K562 (cell line): Measurements from ENCODE around the gene FOXL3. TPM values are rescaled to one million over a fixed set of nuclear protein-coding genes. Genes with fewer than 3 reads are reported as not detected.

Experiments used
- ATAC-seq: fragments of 200-7000 bp; cut with Tn5 transposase; 3 replicates; pipeline ENCODE4 v1.9.1; 2020; ENCODE audit warnings: moderate library complexity
- BruUV-seq: library from RNA; stranded (reverse); fragments of 400-500 nt; replicated peaks from 2 replicates; lab custom pipeline; 2021; lab: Mats Ljungman, UMichigan
- CTCF ChIA-PET: fragments of 300-600 bp; formaldehyde crosslinking; extraction: SDS; loops from one replicate; lab custom pipeline; 2021; ENCODE audit warnings: low intra/inter-chr PET ratio; lab: Yijun Ruan, JAX
- POLR2A ChIA-PET: fragments of 300-600, 350-650 bp; sonication (Branson Sonifier 250); formaldehyde crosslinking; extraction: SDS; loops from one replicate; lab custom pipeline; 2021; ENCODE audit warnings: antibody characterized with exemption, inconsistent platforms; lab: Yijun Ruan, JAX
- DNase-seq, 4 experiments: peaks; one replicate each; pipeline versions ENCODE4 v3.0.0 to v3.0.0-alpha.2; 2011 to 2018; ENCODE audit warnings: low spot score in 3 of 4, mixed read lengths in 3 of 4; ENCODE audit errors: extremely low read depth in 1 of 4
- FAIRE-seq: peaks from 2 replicates; lab custom pipeline; 2011; peaks lifted over from hg19 to GRCh38; lab: Jason Lieb, UNC
- H2AFZ ChIP-seq: 2 replicates; pipeline ENCODE4 v1.6.0; 2011; ENCODE audit warnings: low read depth, low read length, control low read depth, inconsistent platforms
- H3K27ac ChIP-seq: fragments of 200-600 bp; 3 replicates; pipeline ENCODE4 v1.8.0; 2011; ENCODE audit warnings: low read depth, mild to moderate bottlenecking, control low read depth, inconsistent platforms, low read length, moderate library complexity, mixed read lengths; ENCODE audit errors: extremely low read depth
- H3K27me3 ChIP-seq, 2 experiments: fragments of 300-600 bp in 1 of 2; 2 replicates in 1 of 2; 3 replicates in 1 of 2; pipeline versions ENCODE4 v1.6.0 to v1.8.0; 2011; ENCODE audit warnings: inconsistent platforms in 2 of 2, low read length in 2 of 2, mild to moderate bottlenecking in 1 of 2, mixed read lengths in 1 of 2, moderate library complexity in 1 of 2; ENCODE audit not compliant: control insufficient read depth in 2 of 2, insufficient read depth in 2 of 2
- H3K36me3 ChIP-seq: fragments of 300-600 bp; 3 replicates; pipeline ENCODE4 v1.8.0; 2011; ENCODE audit warnings: mild to moderate bottlenecking, low read length, inconsistent platforms; ENCODE audit not compliant: control insufficient read depth, insufficient read depth
- H3K4me1 ChIP-seq, 2 experiments: fragments of 200-600 bp in 1 of 2; replicated peaks in 1 of 2; 2 replicates in 1 of 2; 3 replicates in 1 of 2; pipeline versions ENCODE4 v1.5.1 to v1.8.0; 2011; ENCODE audit warnings: inconsistent platforms in 2 of 2, low read length in 2 of 2, mild to moderate bottlenecking in 1 of 2, mixed read lengths in 1 of 2, moderate library complexity in 1 of 2; ENCODE audit not compliant: control insufficient read depth in 2 of 2, insufficient read depth in 2 of 2
- H3K4me2 ChIP-seq: 2 replicates; pipeline ENCODE4 v1.6.1; 2011; ENCODE audit warnings: low read length, control low read depth, inconsistent platforms, mixed read lengths; ENCODE audit not compliant: insufficient read depth
- H3K4me3 ChIP-seq: fragments of 200-600 bp; sonication (generic), shearing (Covaris generic); 2 replicates; pipeline ENCODE4 v1.5.1; 2016; ENCODE audit warnings: control low read depth, inconsistent platforms
- H3K79me2 ChIP-seq: fragments of 200-600 bp; 3 replicates; pipeline ENCODE4 v1.8.0; 2011; ENCODE audit warnings: low read length, inconsistent platforms; ENCODE audit not compliant: control insufficient read depth, insufficient read depth
- H3K9ac ChIP-seq, 2 experiments: 2 replicates each; pipeline versions ENCODE4 v1.6.0 to v1.6.1; 2011; ENCODE audit warnings: low read depth in 2 of 2, low read length in 2 of 2, control low read depth in 1 of 2, inconsistent platforms in 1 of 2, mild to moderate bottlenecking in 1 of 2, mixed read lengths in 1 of 2; ENCODE audit not compliant: insufficient read depth in 1 of 2
- H3K9me1 ChIP-seq: one replicate; pipeline ENCODE4 v1.6.0; 2011; ENCODE audit warnings: inconsistent platforms, mild to moderate bottlenecking, low read length, moderate library complexity; ENCODE audit not compliant: control insufficient read depth, insufficient read depth
- H3K9me3 ChIP-seq: replicated peaks from 2 replicates; pipeline ENCODE4 v1.5.1; 2011; ENCODE audit warnings: low read depth, low read length, inconsistent platforms; ENCODE audit not compliant: control insufficient read depth, insufficient read depth
- H4K20me1 ChIP-seq: replicated peaks from 2 replicates; pipeline ENCODE4 v1.6.1; 2011; ENCODE audit warnings: low read length, inconsistent platforms, mixed read lengths; ENCODE audit not compliant: control insufficient read depth, insufficient read depth
- ATF2 ChIP-seq: sonication (generic); formaldehyde crosslinking; IDR thresholded peaks from 2 replicates; pipeline ENCODE4 v1.8.1; 2022; ENCODE audit warnings: missing genetic modification reagents
- CSDE1 ChIP-seq, 2 experiments: fragments of 450-650 bp; IDR thresholded peaks; 2 replicates each; pipeline ENCODE4 v1.6.1; 2016; ENCODE audit warnings: mild to moderate bottlenecking in 1 of 2
- E2F6 ChIP-seq, 2 experiments: IDR thresholded peaks; 2 replicates each; pipeline ENCODE4 v1.6.1; 2011; ENCODE audit warnings: borderline replicate concordance in 1 of 2, control low read depth in 1 of 2, low read depth in 1 of 2, low read length in 1 of 2, mild to moderate bottlenecking in 1 of 2, mixed read lengths in 1 of 2, moderate library complexity in 1 of 2; ENCODE audit not compliant: insufficient read depth in 1 of 2, insufficient read length in 1 of 2, poor library complexity in 1 of 2, severe bottlenecking in 1 of 2; ENCODE audit errors: extremely low read depth in 1 of 2
- KAT7 ChIP-seq: sonication (generic); formaldehyde crosslinking; IDR thresholded peaks from 2 replicates; pipeline ENCODE4 v1.8.0; 2022; ENCODE audit warnings: missing genetic modification reagents, mild to moderate bottlenecking, borderline replicate concordance
- POLR2G ChIP-seq: fragments of 200-400 bp; formaldehyde crosslinking; IDR thresholded peaks from 2 replicates; pipeline ENCODE4 v1.6.1; 2017; ENCODE audit warnings: low read depth, mild to moderate bottlenecking, antibody characterized with exemption, low read length, moderate library complexity
- PRPF4 ChIP-seq: fragments of 200-400 bp; formaldehyde crosslinking; IDR thresholded peaks from one replicate; pipeline ENCODE4 v1.6.1; 2017; ENCODE audit warnings: low read length, low read depth, mild to moderate bottlenecking; ENCODE audit not compliant: insufficient read depth, poor library complexity, severe bottlenecking
- SMARCE1 ChIP-seq: fragments of 450-650 bp; IDR thresholded peaks from 2 replicates; pipeline ENCODE4 v1.7.1; 2016; ENCODE audit warnings: mild to moderate bottlenecking
- THAP12 ChIP-seq: fragments of 250-450 bp; sonication (Bioruptor Pico); IDR thresholded peaks from 2 replicates; pipeline ENCODE4 v1.9.0; 2021; ENCODE audit warnings: mild to moderate bottlenecking, inconsistent platforms
- ZNF253 ChIP-seq: fragments of 250-450 bp; sonication (Bioruptor Pico); conservative IDR thresholded peaks from 2 replicates; pipeline ENCODE4 v1.6.1; 2021; ENCODE audit warnings: mild to moderate bottlenecking
- ZNF280A ChIP-seq: fragments of 450-650 bp; IDR thresholded peaks from 2 replicates; pipeline ENCODE4 v1.6.1; 2018; ENCODE audit warnings: mild to moderate bottlenecking, low read depth; ENCODE audit not compliant: partially characterized antibody
- ZNF449 ChIP-seq: fragments of 250-450 bp; sonication (Bioruptor Pico); IDR thresholded peaks from 2 replicates; pipeline ENCODE4 v1.8.0; 2022; ENCODE audit warnings: moderate library complexity, mild to moderate bottlenecking, inconsistent platforms
- ZNF507 ChIP-seq: conservative IDR thresholded peaks from 2 replicates; pipeline ENCODE4 v1.6.1; 2017; ENCODE audit warnings: missing genetic modification characterization, missing compliant biosample characterization
- ZNF695 ChIP-seq: fragments of 450-650 bp; formaldehyde crosslinking; IDR thresholded peaks from 2 replicates; pipeline ENCODE4 v1.4.0; 2020; ENCODE audit warnings: mild to moderate bottlenecking, moderate library complexity
- ZNF764 ChIP-seq: fragments of 250-450 bp; sonication (Bioruptor Pico); IDR thresholded peaks from 2 replicates; pipeline ENCODE4 v1.4.0; 2020; ENCODE audit warnings: low read depth, mild to moderate bottlenecking, moderate library complexity
- WGBS: fragments of 100-300 bp; shearing (Covaris generic); methylation state at CpG from one replicate; pipeline ENCODE4 v1.1.6; 2016; ENCODE audit warnings: low coverage, mixed read lengths; ENCODE audit not compliant: insufficient coverage; ENCODE audit errors: missing lambda C conversion rate; 5-methylcytosine and 5-hydroxymethylcytosine counted together
- in situ Hi-C: fragments of 300-500 bp; cut with MboI; formaldehyde crosslinking; loops from 4 replicates; pipeline ENCODE4 v1.15.0; 2018; ENCODE audit warnings: inconsistent platforms, mixed read lengths
- intact Hi-C: fragments of 100-400 bp; cut with micrococcal nuclease; formaldehyde crosslinking; loops from 2 replicates; pipeline ENCODE4 v1.14.2; 2022
- polyA plus RNA-seq, 8 experiments: library from polyadenylated mRNA; depleted of rRNA in 4 of 8; stranded (reverse) in 5 of 8; unstranded in 3 of 8; fragments of >200 nt; fragmentation: Nextera tagmentation in 2 of 8; fragmentation: Illumina TruSeq in 1 of 8; extraction: Ambion mirVana in 2 of 8; extraction: Trizol in 1 of 8; gene quantifications; 2 replicates each; pipeline versions ENCODE4 v1.2.1 to v1.2.3, GENCODE V29; 2011 to 2014; ENCODE audit warnings: inconsistent platforms in 1 of 8, missing spikeins in 1 of 8
- total RNA-seq, 7 experiments: library from RNA; depleted of rRNA in 6 of 7; stranded (reverse); fragments of >200 nt in 6 of 7; fragmentation: Illumina TruSeq in 2 of 7; extraction: Trizol in 2 of 7; gene quantifications; 2 replicates each; pipeline versions ENCODE4 v1.2.1 to v1.2.3, GENCODE V29; 2011 to 2021; ENCODE audit warnings: low replicate concordance in 1 of 7

Gene FOXL3
- total and polyA plus RNA-seq, 9 of the 15 experiments (the other 6 are each of a cell fraction or from before 2014, with no cell fraction given) = not detected

- intact Hi-C loops = no loop called here
- TF ChIP-seq ZNF507 (tag) = no peak
- no peak for TF ChIP-seq ZNF280A
- TF ChIP-seq ZNF764 = no peak
- TF ChIP-seq ATF2 = no peak
- TF ChIP-seq ZNF449 = no peak
- no peak for TF ChIP-seq E2F6 (IDR thresholded peaks at IDR 0.05; ENCODE audit: borderline replicate concordance in 1 of 2, extremely low read depth in 1 of 2, insufficient read depth in 1 of 2, insufficient read length in 1 of 2, low read depth in 1 of 2, low read length in 1 of 2, poor library complexity in 1 of 2, severe bottlenecking in 1 of 2)
- no peak for TF ChIP-seq PRPF4
- no peak for TF ChIP-seq POLR2G
- TF ChIP-seq KAT7 (CRISPR knock-in tag) = no peak
- TF ChIP-seq SMARCE1 = no peak
- no peak for TF ChIP-seq ZNF253 (CRISPR knock-in tag)
- no peak for TF ChIP-seq THAP12 (CRISPR knock-in tag)
- TF ChIP-seq ZNF695 (CRISPR knock-in tag) = no peak
- TF ChIP-seq CSDE1 (IDR thresholded peaks at IDR 0.05) = no peak
Observed at GRCh38 chr7:246451-246850, 43.5 kb upstream of the FOXL3 start.

More at GRCh38 chr7:246451-246850, 43.5 kb upstream of the FOXL3 start:
- Histone ChIP-seq H3K9me1 (no peaks in the 10 kb centered on the region), H2AFZ (no peak overlapping the region), H3K4me3 (no peak overlapping the region), H3K27me3 (peaks cover 45 to 73% of the 10 kb centered on the region in 2 experiments), H3K79me2 (no peaks in the 10 kb centered on the region), H3K4me2 (no peak overlapping the region), H3K9ac (no peak overlapping the region), H4K20me1 (peaks cover 14% of the 10 kb centered on the region), H3K9me3 (no peaks in the 10 kb centered on the region), H3K36me3 (no peaks in the 10 kb centered on the region), H3K27ac (no peak overlapping the region), H3K4me1 (peaks cover 0 to 17% of the 10 kb centered on the region in 2 experiments; a peak in 2 of 5 replicates)
- WGBS = 4% methylated on average over 22 of the region's 22 CpGs
- FAIRE-seq (no peak), DNase-seq (no peak), ATAC-seq (peak; percentile 29; the same call in 1 of the 3 replicates)
- no TSS peak for BruUV-seq
- POLR2A ChIA-PET = no interaction called here
- CTCF ChIA-PET = no interaction called here
- in situ Hi-C loops = no loop called here
